Mesenchymal stem cell (in vitro differentiated cells and primary cell): Measurements from ENCODE around the gene LRP1B.
A peak's percentile ranks its signal among the peaks of the same experiment; 100 is the strongest.

Source experiments
- DNase-seq: peaks from one replicate; pipeline ENCODE4 v3.0.0-alpha.2; 2013
- H2AFZ ChIP-seq: one replicate; pipeline ENCODE4 v1.6.1; 2013; ENCODE audit warnings: low read depth, mild to moderate bottlenecking, control low read depth, inconsistent platforms, low read length, moderate library complexity
- H2AK5ac ChIP-seq: 2 replicates; pipeline ENCODE4 v1.6.1; 2013; ENCODE audit warnings: low read length, moderate library complexity, mild to moderate bottlenecking, inconsistent platforms; ENCODE audit not compliant: severe bottlenecking
- H2BK120ac ChIP-seq: one replicate; pipeline ENCODE4 v1.6.1; 2013; ENCODE audit warnings: low read depth, mild to moderate bottlenecking, inconsistent platforms, low read length, moderate library complexity
- H2BK12ac ChIP-seq, 2 experiments: one replicate each; pipeline ENCODE4 v1.6.1; 2013; ENCODE audit warnings: inconsistent platforms in 2 of 2, low read length in 2 of 2, mild to moderate bottlenecking in 2 of 2, moderate library complexity in 2 of 2, control low read depth in 1 of 2
- H2BK15ac ChIP-seq: one replicate; pipeline ENCODE4 v1.6.1; 2013; ENCODE audit warnings: mild to moderate bottlenecking, low read depth, inconsistent platforms; ENCODE audit not compliant: poor library complexity, severe bottlenecking
- H2BK5ac ChIP-seq: 2 replicates; pipeline ENCODE4 v1.6.1; 2013; ENCODE audit warnings: low read depth, mild to moderate bottlenecking, low read length, control low read depth, inconsistent platforms; ENCODE audit not compliant: poor library complexity, severe bottlenecking
- H3K14ac ChIP-seq, 2 experiments: one replicate each; pipeline ENCODE4 v1.6.1; 2013; ENCODE audit warnings: inconsistent platforms in 2 of 2, low read length in 2 of 2, control low read depth in 1 of 2, mild to moderate bottlenecking in 1 of 2, moderate library complexity in 1 of 2
- H3K18ac ChIP-seq, 2 experiments: one replicate each; pipeline ENCODE4 v1.6.1; 2013; ENCODE audit warnings: inconsistent platforms in 2 of 2, low read length in 2 of 2, control low read depth in 1 of 2, low read depth in 1 of 2, mild to moderate bottlenecking in 1 of 2
- H3K23ac ChIP-seq, 2 experiments: one replicate each; pipeline ENCODE4 v1.6.1; 2013; ENCODE audit warnings: inconsistent platforms in 2 of 2, low read length in 2 of 2, mild to moderate bottlenecking in 2 of 2, moderate library complexity in 2 of 2, control low read depth in 1 of 2
- H3K27ac ChIP-seq: 2 replicates; pipeline ENCODE4 v1.5.1; 2013; ENCODE audit warnings: mild to moderate bottlenecking, moderate library complexity, low read length, control low read depth, inconsistent platforms; ENCODE audit not compliant: poor library complexity, severe bottlenecking
- H3K27me3 ChIP-seq, 2 experiments: 2 replicates each; pipeline versions ENCODE4 v1.6.1 to v1.7.0; 2013; ENCODE audit warnings: low read length in 2 of 2, mild to moderate bottlenecking in 2 of 2, moderate library complexity in 2 of 2, control low read depth in 1 of 2, inconsistent platforms in 1 of 2; ENCODE audit not compliant: control insufficient read depth in 1 of 2, insufficient read depth in 1 of 2
- H3K36me3 ChIP-seq, 2 experiments: 2 replicates each; pipeline versions ENCODE4 v1.6.1 to v1.7.0; 2013; ENCODE audit warnings: low read length in 2 of 2, control low read depth in 1 of 2, inconsistent platforms in 1 of 2, low read depth in 1 of 2, mild to moderate bottlenecking in 1 of 2; ENCODE audit not compliant: insufficient read depth in 2 of 2, control insufficient read depth in 1 of 2
- H3K4ac ChIP-seq, 2 experiments: one replicate each; pipeline ENCODE4 v1.6.1; 2013; ENCODE audit warnings: inconsistent platforms in 2 of 2, low read length in 2 of 2, mild to moderate bottlenecking in 2 of 2, moderate library complexity in 2 of 2, control low read depth in 1 of 2, low read depth in 1 of 2
- H3K4me1 ChIP-seq: 2 replicates; pipeline ENCODE4 v1.6.1; 2013; ENCODE audit warnings: low read depth, low read length, control low read depth; ENCODE audit not compliant: control insufficient read depth, insufficient read depth
- H3K4me2 ChIP-seq: 2 replicates; pipeline ENCODE4 v1.6.1; 2013; ENCODE audit warnings: low read length, mild to moderate bottlenecking, inconsistent platforms; ENCODE audit not compliant: poor library complexity, severe bottlenecking
- H3K4me3 ChIP-seq, 2 experiments: 2 replicates each; pipeline versions ENCODE4 v1.5.1 to v1.7.0; 2013; ENCODE audit warnings: low read length in 2 of 2, mild to moderate bottlenecking in 2 of 2, control low read depth in 1 of 2, low read depth in 1 of 2; ENCODE audit not compliant: insufficient read depth in 1 of 2
- H3K79me1 ChIP-seq: replicated peaks from 2 replicates; pipeline ENCODE4 v1.6.1; 2013; ENCODE audit warnings: mild to moderate bottlenecking, control low read depth, low read length, inconsistent platforms; ENCODE audit not compliant: poor library complexity, severe bottlenecking
- H3K9ac ChIP-seq: 2 replicates; pipeline ENCODE4 v1.7.0; 2013; ENCODE audit warnings: mild to moderate bottlenecking, low read length, moderate library complexity
- H3K9me3 ChIP-seq: 2 replicates; pipeline ENCODE4 v1.7.0; 2013; ENCODE audit warnings: mild to moderate bottlenecking, low read length; ENCODE audit not compliant: control insufficient read depth
- H4K8ac ChIP-seq: one replicate; pipeline ENCODE4 v1.6.1; 2013; ENCODE audit warnings: inconsistent platforms, mild to moderate bottlenecking, low read length, moderate library complexity
- H4K91ac ChIP-seq: one replicate; pipeline ENCODE4 v1.6.1; 2013; ENCODE audit warnings: mild to moderate bottlenecking, low read length, inconsistent platforms
- WGBS: methylation state at CpG from one replicate; pipeline ENCODE4 v1.1.7; 2013; ENCODE audit warnings: mixed read lengths; 5-methylcytosine and 5-hydroxymethylcytosine counted together

LRP1B gene

DNA sequence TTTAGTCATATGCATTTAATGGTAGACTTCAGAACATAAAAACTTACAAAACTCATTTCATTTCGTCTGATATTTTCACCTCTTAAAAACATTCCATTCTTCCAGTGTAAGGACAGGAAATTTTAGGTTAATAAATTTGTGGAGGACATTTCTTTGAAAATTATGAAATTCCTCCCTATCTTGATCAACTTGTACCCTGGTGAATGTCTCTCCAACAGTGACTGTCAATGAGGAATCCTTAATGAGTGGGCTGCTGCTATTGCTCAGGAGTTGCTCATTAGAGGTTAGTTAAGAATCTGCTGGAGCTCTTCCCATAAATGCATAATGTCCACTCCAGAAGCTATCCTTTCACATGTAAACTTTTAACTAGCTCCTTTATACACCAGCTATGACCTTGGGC lies 69.1 kb downstream of the LRP1B start:
- no peak overlapping the region for H4K91ac ChIP-seq
- no peak overlapping the region for H3K9ac ChIP-seq
- no CpG with 5 or more reads among the region's 1 CpG for WGBS
- no peaks in the 10 kb centered on the region for H3K9me3 ChIP-seq
- no peak overlapping the region for H3K4me3 ChIP-seq
- H3K4me1 ChIP-seq, result no peaks in the 10 kb centered on the region
- H2BK15ac ChIP-seq, result no peak overlapping the region
- no peak overlapping the region for H3K4me2 ChIP-seq
- H4K8ac ChIP-seq, result no peak overlapping the region
- no peak overlapping the region for H2BK12ac ChIP-seq
- H2BK5ac ChIP-seq, result no peak overlapping the region
- H3K23ac ChIP-seq, result no peak overlapping the region
- H3K79me1 ChIP-seq, result no peaks in the 10 kb centered on the region
- H2AK5ac ChIP-seq, result no peak overlapping the region
- no peak overlapping the region for H3K4ac ChIP-seq
- peak; percentile 4 for DNase-seq
- no peak overlapping the region for H2AFZ ChIP-seq
- no peak overlapping the region for H3K14ac ChIP-seq
- H3K18ac ChIP-seq, result no peak overlapping the region
- H3K27ac ChIP-seq, result no peak overlapping the region
- H2BK120ac ChIP-seq, result no peak overlapping the region
- no peaks in the 10 kb centered on the region for H3K36me3 ChIP-seq
- no peaks in the 10 kb centered on the region for H3K27me3 ChIP-seq

DNA sequence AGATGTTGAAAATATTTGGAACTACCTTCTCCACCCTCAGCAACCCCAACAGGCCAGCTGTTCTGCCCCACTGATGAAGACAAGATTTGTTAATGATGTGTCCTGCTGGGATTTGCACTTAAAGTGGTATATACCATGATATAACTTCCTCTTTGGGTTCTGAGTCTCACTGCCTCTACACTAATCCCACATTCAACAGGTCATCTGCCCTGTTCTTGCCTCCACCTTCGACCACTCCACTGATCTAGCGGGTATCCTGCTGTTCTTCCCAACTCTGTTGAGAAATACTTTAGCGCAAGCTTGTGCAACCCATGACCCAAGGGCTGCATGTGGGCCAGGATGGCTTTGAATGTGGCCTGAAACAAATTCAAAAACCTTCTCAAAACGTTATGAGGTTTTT lies 72.7 kb downstream of the LRP1B start:
- H4K8ac ChIP-seq, result no peak overlapping the region
- H3K23ac ChIP-seq, result no peak overlapping the region
- H4K91ac ChIP-seq, result no peak overlapping the region
- no peak for DNase-seq
- H3K18ac ChIP-seq, result no peak overlapping the region
- no peak overlapping the region for H2AK5ac ChIP-seq
- WGBS, result 89% methylated on average over 4 of the region's 4 CpGs
- H2BK12ac ChIP-seq, result no peak overlapping the region
- H3K4me2 ChIP-seq, result no peak overlapping the region
- H3K9ac ChIP-seq, result no peak overlapping the region
- H2AFZ ChIP-seq, result no peak overlapping the region
- no peaks in the 10 kb centered on the region for H3K36me3 ChIP-seq
- H2BK5ac ChIP-seq, result no peak overlapping the region
- no peaks in the 10 kb centered on the region for H3K79me1 ChIP-seq
- H3K4me3 ChIP-seq, result no peak overlapping the region
- H3K9me3 ChIP-seq, result no peaks in the 10 kb centered on the region
- no peak overlapping the region for H3K4ac ChIP-seq
- no peak overlapping the region for H3K27ac ChIP-seq
- no peaks in the 10 kb centered on the region for H3K4me1 ChIP-seq
- H2BK15ac ChIP-seq, result no peak overlapping the region
- H2BK120ac ChIP-seq, result no peak overlapping the region
- H3K14ac ChIP-seq, result no peak overlapping the region
- no peaks in the 10 kb centered on the region for H3K27me3 ChIP-seq

DNA sequence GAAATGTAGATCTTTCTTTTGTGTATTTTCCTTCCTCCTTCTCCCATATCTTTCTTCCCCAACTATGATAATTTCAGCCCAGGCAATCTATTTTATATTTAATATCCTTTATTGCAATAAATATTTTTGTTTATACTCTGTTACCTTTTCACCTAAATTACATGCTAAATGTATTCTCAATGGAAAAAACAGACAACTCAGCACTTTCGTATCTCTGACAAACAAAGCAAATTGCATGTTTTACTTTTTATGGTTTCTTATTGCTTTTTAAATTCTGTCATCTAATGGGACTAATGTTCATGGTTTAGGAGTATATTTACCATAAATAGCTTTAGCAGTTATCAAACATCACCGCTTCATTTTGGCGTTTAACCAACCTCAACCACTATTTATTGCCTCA lies 74.0 kb downstream of the LRP1B start:
- H2BK12ac ChIP-seq, result no peak overlapping the region
- no peak overlapping the region for H3K27ac ChIP-seq
- H3K14ac ChIP-seq, result no peak overlapping the region
- no peak overlapping the region for H2AK5ac ChIP-seq
- no peak overlapping the region for H2AFZ ChIP-seq
- H3K9me3 ChIP-seq, result no peaks in the 10 kb centered on the region
- H4K91ac ChIP-seq, result no peak overlapping the region
- H2BK120ac ChIP-seq, result no peak overlapping the region
- no peaks in the 10 kb centered on the region for H3K27me3 ChIP-seq
- H3K79me1 ChIP-seq, result no peaks in the 10 kb centered on the region
- H3K4me3 ChIP-seq, result no peak overlapping the region
- no peak overlapping the region for H3K23ac ChIP-seq
- H3K4me1 ChIP-seq, result no peaks in the 10 kb centered on the region
- H3K4me2 ChIP-seq, result no peak overlapping the region
- no peak overlapping the region for H2BK15ac ChIP-seq
- WGBS, result 100% methylated on average over 2 of the region's 3 CpGs
- H4K8ac ChIP-seq, result no peak overlapping the region
- no peak overlapping the region for H3K4ac ChIP-seq
- H3K18ac ChIP-seq, result no peak overlapping the region
- DNase-seq, result no peak
- no peak overlapping the region for H2BK5ac ChIP-seq
- H3K9ac ChIP-seq, result no peak overlapping the region
- H3K36me3 ChIP-seq, result no peaks in the 10 kb centered on the region

DNA sequence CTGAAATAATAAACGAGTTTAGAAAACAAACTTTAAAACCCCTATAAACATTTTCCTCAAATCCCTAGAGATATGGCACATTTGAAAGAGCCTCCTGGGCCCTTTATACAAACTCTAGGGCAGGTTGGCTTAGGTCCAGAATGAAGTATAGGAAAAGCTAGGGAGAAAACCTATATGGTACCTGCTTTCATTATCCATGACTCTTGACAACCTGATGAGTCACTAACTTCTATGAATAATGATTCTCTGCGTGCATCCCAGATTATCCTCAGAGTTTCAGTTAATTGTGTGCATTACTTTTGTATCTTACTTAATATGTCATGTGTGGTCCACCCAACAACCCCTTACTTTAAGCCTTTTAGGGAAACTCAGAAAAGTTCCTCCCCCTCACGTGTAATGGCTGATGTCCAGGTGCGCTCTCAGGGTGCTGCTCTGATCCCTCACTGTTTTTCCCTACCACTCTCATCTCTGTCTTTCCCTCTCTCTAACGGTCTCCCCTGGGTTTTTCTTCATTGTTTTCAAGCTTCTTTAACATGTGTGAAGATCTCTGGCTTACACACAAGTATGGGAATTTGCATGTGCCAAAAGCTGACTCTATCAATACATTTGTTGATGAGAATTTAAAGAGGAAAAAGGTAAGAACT lies 78.5 kb downstream of the LRP1B start:
- Histone ChIP-seq H4K91ac (no peak overlapping the region), H2AK5ac (no peak overlapping the region), H3K36me3 (no peaks in the 10 kb centered on the region), H2AFZ (no peak overlapping the region), H3K27ac (no peak overlapping the region), H2BK5ac (no peak overlapping the region), H3K14ac (no peak overlapping the region), H3K4ac (no peak overlapping the region), H3K4me3 (no peak overlapping the region), H2BK120ac (no peak overlapping the region), H3K18ac (peak overlapping the region in 1 of 2 experiments; percentile 48), H3K9ac (no peak overlapping the region), H3K79me1 (no peaks in the 10 kb centered on the region), H4K8ac (no peak overlapping the region), H2BK15ac (no peak overlapping the region), H3K27me3 (no peaks in the 10 kb centered on the region), H3K4me1 (no peaks in the 10 kb centered on the region), H3K9me3 (no peaks in the 10 kb centered on the region), H2BK12ac (no peak overlapping the region), H3K23ac (no peak overlapping the region), H3K4me2 (no peak overlapping the region)
- no peak for DNase-seq
- 74% methylated on average over 4 of the region's 5 CpGs for WGBS
